Liver (tissue), 9 donors: ENCODE measurements around the gene RRP15. TPM values are rescaled to one million over a fixed set of nuclear protein-coding genes. Genes with fewer than 3 reads are reported as not detected.

Experiments used
- DNase-seq: peaks from one replicate; pipeline ENCODE4 v3.0.0-alpha.2; 2017; ENCODE audit warnings: low spot score
- H3K27ac ChIP-seq, 2 donors: one replicate each; pipeline ENCODE4 v1.7.0; 2013; ENCODE audit warnings: inconsistent platforms in 2 of 2, low read length in 2 of 2, control low read depth in 1 of 2, low read depth in 1 of 2, mild to moderate bottlenecking in 1 of 2
- H3K27me3 ChIP-seq, 4 donors: one replicate each; pipeline versions ENCODE4 v1.6.1 to v1.7.0; 2013; ENCODE audit warnings: low read length in 3 of 4, inconsistent platforms in 1 of 4, mild to moderate bottlenecking in 1 of 4, moderate library complexity in 1 of 4; ENCODE audit not compliant: control insufficient read depth in 4 of 4, insufficient read depth in 4 of 4
- H3K36me3 ChIP-seq, 4 donors: one replicate each; pipeline versions ENCODE4 v1.6.1 to v1.7.0; 2013; ENCODE audit warnings: low read length in 3 of 4, mild to moderate bottlenecking in 3 of 4, low read depth in 1 of 4, moderate library complexity in 1 of 4; ENCODE audit not compliant: control insufficient read depth in 4 of 4, insufficient read depth in 3 of 4
- H3K4me1 ChIP-seq, 4 donors: one replicate each; pipeline versions ENCODE4 v1.6.1 to v1.7.0; 2013; ENCODE audit warnings: low read length in 3 of 4, mild to moderate bottlenecking in 3 of 4, moderate library complexity in 1 of 4; ENCODE audit not compliant: control insufficient read depth in 4 of 4, insufficient read depth in 4 of 4
- H3K4me3 ChIP-seq, 3 donors: one replicate each; pipeline versions ENCODE4 v1.6.1 to v1.7.0; 2013; ENCODE audit warnings: low read length in 3 of 3, control low read depth in 1 of 3, low read depth in 1 of 3, mild to moderate bottlenecking in 1 of 3
- H3K9ac ChIP-seq, 2 donors: one replicate each; pipeline ENCODE4 v1.7.0; 2013; ENCODE audit warnings: low read length in 2 of 2, mild to moderate bottlenecking in 2 of 2, moderate library complexity in 2 of 2, control low read depth in 1 of 2, low read depth in 1 of 2
- H3K9me3 ChIP-seq, 4 donors: one replicate each; pipeline versions ENCODE4 v1.6.1 to v1.7.0; 2013; ENCODE audit warnings: low read length in 3 of 4; ENCODE audit not compliant: control insufficient read depth in 4 of 4
- ATF3 ChIP-seq: IDR thresholded peaks from 2 replicates; pipeline ENCODE4 v1.6.1; 2016; ENCODE audit warnings: antibody characterized with exemption
- EGR1 ChIP-seq, 2 donors: IDR thresholded peaks; 2 replicates each; pipeline ENCODE4 v1.6.1; 2016 to 2018; ENCODE audit warnings: antibody characterized with exemption in 2 of 2, low read depth in 2 of 2
- FOXA1 ChIP-seq: IDR thresholded peaks from 2 replicates; pipeline ENCODE4 v1.6.1; 2016; ENCODE audit warnings: antibody characterized with exemption
- GABPA ChIP-seq, 2 donors: IDR thresholded peaks in 1 of 2; conservative IDR thresholded peaks in 1 of 2; 2 replicates each; pipeline ENCODE4 v1.6.1; 2016; ENCODE audit warnings: antibody characterized with exemption in 2 of 2, mild to moderate bottlenecking in 1 of 2, moderate library complexity in 1 of 2
- HNF4A ChIP-seq, 2 donors: conservative IDR thresholded peaks; 2 replicates each; pipeline ENCODE4 v1.6.1; 2016; ENCODE audit warnings: antibody characterized with exemption in 2 of 2, mild to moderate bottlenecking in 2 of 2
- HNF4G ChIP-seq: IDR thresholded peaks from 2 replicates; pipeline ENCODE4 v1.6.1; 2016; ENCODE audit warnings: antibody characterized with exemption
- NR2F2 ChIP-seq: IDR thresholded peaks from 2 replicates; pipeline ENCODE4 v1.6.1; 2016; ENCODE audit warnings: antibody characterized with exemption
- RAD21 ChIP-seq, 2 donors: IDR thresholded peaks; 2 replicates each; pipeline ENCODE4 v1.6.1; 2016; ENCODE audit warnings: antibody characterized with exemption in 2 of 2, mild to moderate bottlenecking in 2 of 2
- RXRA ChIP-seq, 2 donors: IDR thresholded peaks; 2 replicates each; pipeline ENCODE4 v1.6.1; 2017 to 2018; ENCODE audit warnings: antibody characterized with exemption in 2 of 2, mild to moderate bottlenecking in 1 of 2
- SP1 ChIP-seq: IDR thresholded peaks from 2 replicates; pipeline ENCODE4 v1.6.1; 2018; ENCODE audit warnings: antibody characterized with exemption, mild to moderate bottlenecking
- TAF1 ChIP-seq: conservative IDR thresholded peaks from 2 replicates; pipeline ENCODE4 v1.6.1; 2016; ENCODE audit warnings: antibody characterized with exemption, mild to moderate bottlenecking
- YY1 ChIP-seq: IDR thresholded peaks from 2 replicates; pipeline ENCODE4 v1.6.1; 2016; ENCODE audit warnings: antibody characterized with exemption, mild to moderate bottlenecking
- ZBTB33 ChIP-seq: IDR thresholded peaks from 2 replicates; pipeline ENCODE4 v1.6.1; 2016; ENCODE audit warnings: antibody characterized with exemption
- WGBS: extraction: QIAGEN DNeasy Blood & Tissue Kit; methylation state at CpG from one replicate; pipeline ENCODE4 v1.1.7; 2013; 5-methylcytosine and 5-hydroxymethylcytosine counted together
- polyA plus RNA-seq, 2 donors: library from polyadenylated mRNA; stranded (reverse) in 1 of 2; unstranded in 1 of 2; fragments of 200-250 nt in 1 of 2; fragments of >200 nt in 1 of 2; fragmentation: Nextera tagmentation in 1 of 2; extraction: Ambion mirVana in 1 of 2; gene quantifications; one replicate each; pipeline versions ENCODE4 v1.2.1 to v1.2.3, GENCODE V29; 2013 to 2015
- total RNA-seq, 2 donors: library from RNA; depleted of rRNA; stranded (reverse); fragments of >200 nt; gene quantifications; one replicate each; pipeline ENCODE4 v1.2.3, GENCODE V29; 2014
- TF ChIP-seq, protein P1 (sequence below): IDR thresholded peaks from 2 replicates; pipeline ENCODE4 v1.6.1; 2016; ENCODE audit warnings: antibody characterized with exemption
- TF ChIP-seq, protein P2 (sequence below): fragments of 150-350 bp; IDR thresholded peaks from 2 replicates; pipeline ENCODE4 v1.5.1; 2017; ENCODE audit warnings: improper control_type of control experiment, low read depth, low read length; ENCODE audit not compliant: missing input control
- donor health status: healthy.
- donor health status: healthy.
- donor health status: healthy.
- donor health status: healthy.
- donor health status: healthy.

RRP15 gene
- total and polyA plus RNA-seq, 4 donors = 2.4 to 9.2 (median 5.2) TPM

DNA sequence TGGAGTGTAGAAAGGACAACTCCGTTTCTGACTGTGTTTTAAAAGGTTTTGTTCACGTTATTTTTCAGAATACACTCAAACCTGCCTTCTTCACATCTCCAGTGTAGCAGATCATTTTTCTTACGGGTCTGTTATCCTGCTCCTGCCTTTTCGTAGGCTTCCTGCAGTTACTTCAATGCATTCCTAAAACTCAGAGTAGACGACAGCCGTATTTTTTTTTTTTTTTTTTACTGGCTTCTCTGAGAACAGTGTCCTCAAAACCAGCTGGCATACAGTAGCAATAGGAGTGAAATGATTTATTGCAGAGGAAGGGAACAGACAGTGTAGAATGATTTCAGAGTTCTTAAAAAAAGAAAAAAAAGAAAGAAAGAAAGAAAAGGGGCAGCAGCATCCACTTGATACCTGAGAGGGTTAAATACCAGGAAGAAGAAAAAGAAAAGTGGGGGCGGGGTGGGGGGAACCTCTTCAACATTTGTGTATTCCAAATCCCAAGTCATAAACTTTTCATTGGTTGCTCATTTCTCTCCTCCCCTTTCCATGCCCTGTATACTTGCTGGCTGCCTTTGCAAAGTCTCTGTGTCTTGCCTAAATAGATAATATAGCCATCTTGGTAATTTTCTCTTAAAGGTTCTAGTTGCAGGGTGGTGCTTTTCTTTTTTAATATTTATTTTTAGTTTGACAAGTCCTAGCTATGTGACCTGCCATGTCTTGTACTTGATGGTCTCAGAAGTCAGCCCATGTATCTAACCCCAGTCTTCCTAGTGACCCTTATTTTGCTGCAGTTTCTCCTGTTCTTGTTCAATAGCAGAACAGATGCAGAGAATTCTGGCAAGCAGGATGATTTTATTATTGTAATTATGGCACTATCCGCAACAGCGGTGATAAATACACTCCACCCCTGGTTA, 62.9 kb downstream of the RRP15 start (continued):
- TF ChIP-seq EGR1 (IDR thresholded peaks at IDR 0.05; ENCODE audit: low read depth in 2 of 2) = no peak
- TF ChIP-seq ATF3 = no peak
- no peak for TF ChIP-seq HNF4G

- WGBS = 59% methylated on average over 3 of the region's 3 CpGs
- no peak for DNase-seq
- Histone ChIP-seq H3K36me3 (no peaks in the 10 kb centered on the region), H3K27ac (peak overlapping the region in 1 of 2 donors; percentile 20), H3K9me3 (no peaks in the 10 kb centered on the region), H3K27me3 (no peaks in the 10 kb centered on the region), H3K4me1 (peaks cover 4 to 28% (median 24%) of the 10 kb centered on the region in 4 donors), H3K4me3 (no peak overlapping the region), H3K9ac (no peak overlapping the region)
- no peak for TF ChIP-seq HNF4A (conservative IDR thresholded peaks at IDR 0.05)
- TF ChIP-seq RXRA (IDR thresholded peaks at IDR 0.05) = no peak
- TF ChIP-seq, protein P1, sequence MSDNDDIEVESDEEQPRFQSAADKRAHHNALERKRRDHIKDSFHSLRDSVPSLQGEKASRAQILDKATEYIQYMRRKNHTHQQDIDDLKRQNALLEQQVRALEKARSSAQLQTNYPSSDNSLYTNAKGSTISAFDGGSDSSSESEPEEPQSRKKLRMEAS = no peak
- TF ChIP-seq YY1 = no peak
- no peak for TF ChIP-seq FOXA1
Measured at GRCh38 chr1:218348628-218349071, 63.6 kb downstream of the RRP15 start.

DNA sequence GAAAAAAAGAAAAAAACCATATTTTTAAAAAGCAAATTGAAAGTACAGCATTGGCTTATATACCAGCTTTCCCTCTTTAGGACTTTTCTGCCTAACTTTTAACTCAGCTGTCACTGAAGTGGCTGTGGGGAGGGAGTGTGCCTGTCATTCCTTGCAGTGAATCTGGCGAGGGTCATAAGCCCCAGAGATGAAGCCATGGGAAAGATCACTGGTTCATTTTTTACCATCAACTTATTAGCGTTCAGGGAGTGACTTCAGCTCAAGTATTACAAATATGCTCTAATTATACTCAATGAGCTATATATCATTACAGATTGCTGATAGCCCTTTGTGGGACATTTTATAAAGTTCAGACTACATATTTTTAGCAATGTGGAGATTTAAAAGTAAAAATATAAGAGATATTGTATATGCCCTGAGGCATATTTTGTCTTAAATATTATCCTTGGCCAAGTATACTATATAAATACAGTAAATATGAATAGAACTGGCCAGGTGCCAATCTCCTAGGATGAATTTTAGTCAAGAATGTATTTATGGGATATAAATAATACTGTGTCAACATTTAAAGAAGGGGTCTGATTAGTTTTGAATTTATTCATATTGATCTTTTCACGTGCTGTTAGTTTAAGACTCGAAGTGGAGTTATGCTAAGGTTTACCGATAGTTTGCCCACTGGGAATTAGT, 64.4 kb downstream of the RRP15 start:
- no peak overlapping the region for H3K9ac ChIP-seq
- H3K4me1 ChIP-seq = peaks cover 4 to 28% (median 24%) of the 10 kb centered on the region in 4 donors
- WGBS = 72% methylated on average over 5 of the region's 5 CpGs
- no peak overlapping the region for H3K27ac ChIP-seq
- H3K27me3 ChIP-seq = no peaks in the 10 kb centered on the region
- H3K9me3 ChIP-seq = no peaks in the 10 kb centered on the region
- no peak overlapping the region for H3K4me3 ChIP-seq
- no peaks in the 10 kb centered on the region for H3K36me3 ChIP-seq
- no peak for DNase-seq
- TF ChIP-seq GABPA (IDR thresholded peaks at IDR 0.05 in 1 of 2, conservative IDR thresholded peaks at IDR 0.05 in 1 of 2) (no peak), SP1 (no peak), RXRA (IDR thresholded peaks at IDR 0.05) (peak in 1 of 2 donors; percentile 23), HNF4G (no peak)
- TF ChIP-seq, protein P2, sequence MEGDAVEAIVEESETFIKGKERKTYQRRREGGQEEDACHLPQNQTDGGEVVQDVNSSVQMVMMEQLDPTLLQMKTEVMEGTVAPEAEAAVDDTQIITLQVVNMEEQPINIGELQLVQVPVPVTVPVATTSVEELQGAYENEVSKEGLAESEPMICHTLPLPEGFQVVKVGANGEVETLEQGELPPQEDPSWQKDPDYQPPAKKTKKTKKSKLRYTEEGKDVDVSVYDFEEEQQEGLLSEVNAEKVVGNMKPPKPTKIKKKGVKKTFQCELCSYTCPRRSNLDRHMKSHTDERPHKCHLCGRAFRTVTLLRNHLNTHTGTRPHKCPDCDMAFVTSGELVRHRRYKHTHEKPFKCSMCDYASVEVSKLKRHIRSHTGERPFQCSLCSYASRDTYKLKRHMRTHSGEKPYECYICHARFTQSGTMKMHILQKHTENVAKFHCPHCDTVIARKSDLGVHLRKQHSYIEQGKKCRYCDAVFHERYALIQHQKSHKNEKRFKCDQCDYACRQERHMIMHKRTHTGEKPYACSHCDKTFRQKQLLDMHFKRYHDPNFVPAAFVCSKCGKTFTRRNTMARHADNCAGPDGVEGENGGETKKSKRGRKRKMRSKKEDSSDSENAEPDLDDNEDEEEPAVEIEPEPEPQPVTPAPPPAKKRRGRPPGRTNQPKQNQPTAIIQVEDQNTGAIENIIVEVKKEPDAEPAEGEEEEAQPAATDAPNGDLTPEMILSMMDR = no peak

DNA sequence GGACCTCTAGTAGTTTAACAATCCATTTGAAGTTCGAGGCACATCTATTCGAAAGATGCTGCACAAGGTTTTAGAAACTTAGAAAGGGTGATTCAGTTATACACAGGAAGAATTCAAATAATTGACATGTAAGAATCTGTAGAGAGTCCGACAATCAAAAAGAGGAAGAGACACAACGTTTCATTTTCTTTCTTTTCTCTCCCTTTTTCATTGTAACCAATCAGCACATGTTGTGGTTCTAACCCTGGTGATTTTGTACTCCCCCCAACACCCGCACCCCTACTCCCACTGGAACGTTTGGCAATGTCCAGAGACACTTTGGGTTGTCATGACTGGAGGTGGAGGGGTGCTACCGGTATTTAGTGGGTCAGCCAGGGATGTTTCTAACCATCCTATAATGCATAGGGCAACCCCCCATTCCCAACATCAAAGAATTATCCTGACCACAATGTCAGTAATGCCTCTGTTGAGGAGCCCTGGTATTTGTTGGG, 65.0 kb downstream of the RRP15 start:
- no peaks in the 10 kb centered on the region for H3K9me3 ChIP-seq
- TF ChIP-seq FOXA1 (no peak), EGR1 (IDR thresholded peaks at IDR 0.05; ENCODE audit: low read depth in 2 of 2) (no peak), NR2F2 (no peak), TAF1 (no peak), ATF3 (no peak), RAD21 (IDR thresholded peaks at IDR 0.05) (no peak), ZBTB33 (no peak), SP1 (no peak)
- TF ChIP-seq, protein P2 = no peak
- 71% methylated on average over 7 of the region's 7 CpGs for WGBS
- H3K36me3 ChIP-seq = no peaks in the 10 kb centered on the region
- H3K4me3 ChIP-seq = no peak overlapping the region
- DNase-seq = no peak
- H3K27ac ChIP-seq = no peak overlapping the region
- H3K4me1 ChIP-seq = peaks cover 4 to 23% (median 20%) of the 10 kb centered on the region in 4 donors
- H3K27me3 ChIP-seq = no peaks in the 10 kb centered on the region
- H3K9ac ChIP-seq = no peak overlapping the region
